Keratinocyte (primary cell): ENCODE results near the gene NAP1L1. TPM values are rescaled to one million over a fixed set of nuclear protein-coding genes. Genes with fewer than 3 reads are reported as not detected.

Experiments
- DNase-seq: peaks from one replicate; pipeline ENCODE4 v3.0.0-alpha.2; 2011; ENCODE audit warnings: low read depth, missing footprints, low spot score
- FAIRE-seq: peaks from 2 replicates; lab custom pipeline; 2011; peaks lifted over from hg19 to GRCh38; lab: Jason Lieb, UNC
- H2AFZ ChIP-seq: 2 replicates; pipeline ENCODE4 v1.6.0; 2012; ENCODE audit warnings: low read length, control low read depth, inconsistent platforms; ENCODE audit not compliant: control insufficient read depth
- H3K27ac ChIP-seq: 2 replicates; pipeline ENCODE4 v1.5.1; 2011; ENCODE audit warnings: low read length; ENCODE audit not compliant: control insufficient read depth, insufficient read depth
- H3K27me3 ChIP-seq: 3 replicates; pipeline ENCODE4 v1.6.0; 2011; ENCODE audit warnings: low read length; ENCODE audit not compliant: control insufficient read depth, insufficient read depth; ENCODE audit errors: extremely low read depth
- H3K36me3 ChIP-seq, 2 experiments: 2 replicates in 1 of 2; 3 replicates in 1 of 2; pipeline ENCODE4 v1.5.1; 2011; ENCODE audit warnings: low read length in 2 of 2, mild to moderate bottlenecking in 1 of 2; ENCODE audit not compliant: control insufficient read depth in 2 of 2, insufficient read depth in 2 of 2; ENCODE audit errors: extremely low read depth in 1 of 2
- H3K4me1 ChIP-seq: 3 replicates; pipeline ENCODE4 v1.5.1; 2011; ENCODE audit warnings: low read length; ENCODE audit not compliant: control insufficient read depth, insufficient read depth; ENCODE audit errors: extremely low read depth
- H3K4me2 ChIP-seq: 3 replicates; pipeline ENCODE4 v1.6.0; 2011; ENCODE audit warnings: low read depth, low read length; ENCODE audit not compliant: control insufficient read depth, insufficient read depth; ENCODE audit errors: extremely low read depth
- H3K4me3 ChIP-seq, 3 experiments: fragments of 200-600 bp in 1 of 3; sonication (generic) in 1 of 3; 2 replicates in 2 of 3; 3 replicates in 1 of 3; pipeline ENCODE4 v1.5.1; 2011 to 2016; ENCODE audit warnings: low read length in 3 of 3, mild to moderate bottlenecking in 3 of 3, control low read depth in 2 of 3, inconsistent platforms in 1 of 3, low read depth in 1 of 3, mixed read lengths in 1 of 3, mixed run types in 1 of 3, moderate library complexity in 1 of 3; ENCODE audit not compliant: control insufficient read depth in 2 of 3, insufficient read depth in 2 of 3; ENCODE audit errors: extremely low read depth in 1 of 3
- H3K79me2 ChIP-seq: 2 replicates; pipeline ENCODE4 v1.6.0; 2012; ENCODE audit warnings: low read length; ENCODE audit not compliant: control insufficient read depth, insufficient read depth
- H3K9ac ChIP-seq: 3 replicates; pipeline ENCODE4 v1.6.0; 2011; ENCODE audit warnings: low read length; ENCODE audit not compliant: control insufficient read depth, insufficient read depth; ENCODE audit errors: extremely low read depth
- H3K9me1 ChIP-seq: 3 replicates; pipeline ENCODE4 v1.6.0; 2011; ENCODE audit warnings: low read length; ENCODE audit not compliant: control insufficient read depth, insufficient read depth; ENCODE audit errors: extremely low read depth
- H3K9me3 ChIP-seq: 2 replicates; pipeline ENCODE4 v1.5.1; 2012; ENCODE audit warnings: low read depth, low read length; ENCODE audit not compliant: control insufficient read depth
- H4K20me1 ChIP-seq: 3 replicates; pipeline ENCODE4 v1.6.0; 2011; ENCODE audit warnings: low read length; ENCODE audit not compliant: control insufficient read depth, insufficient read depth; ENCODE audit errors: extremely low read depth
- EZH2 ChIP-seq: IDR thresholded peaks from one replicate; pipeline ENCODE4 v1.6.1; 2012; ENCODE audit warnings: inconsistent platforms, mild to moderate bottlenecking, low read length, moderate library complexity
- dilution Hi-C: fragments of 300-500 bp; cut with MboI; formaldehyde crosslinking; loops from one replicate; pipeline ENCODE4 v1.7.0; 2020; ENCODE audit warnings: low sequenced_read_pairs; ENCODE audit not compliant: extremely low pct_ligation_motif_present
- polyA plus RNA-seq, 5 experiments: library from polyadenylated mRNA; depleted of rRNA in 3 of 5; stranded (reverse) in 3 of 5; stranded (forward) in 1 of 5; unstranded in 1 of 5; fragments of >200 nt; gene quantifications; 1 replicate in 1 of 5; 2 replicates in 3 of 5; 3 replicates in 1 of 5; pipeline versions ENCODE4 v1.2.1 to v1.2.3, GENCODE V29; 2011 to 2012; ENCODE audit warnings: missing spikeins in 2 of 5, low read depth in 1 of 5, low replicate concordance in 1 of 5
- TF ChIP-seq, protein P1 (sequence below), 3 experiments: IDR thresholded peaks in 1 of 3; conservative IDR thresholded peaks in 1 of 3; optimal IDR thresholded peaks in 1 of 3; 2 replicates in 2 of 3; 3 replicates in 1 of 3; pipeline versions ENCODE3 to v1.5.1; 2011; ENCODE audit warnings: low read length in 3 of 3, mild to moderate bottlenecking in 3 of 3, moderate library complexity in 2 of 3, control low read depth in 1 of 3, inconsistent platforms in 1 of 3; ENCODE audit not compliant: insufficient read depth in 2 of 3; ENCODE audit errors: extremely low read depth in 1 of 3

Gene NAP1L1
- polyA plus RNA-seq, 1 donor (not counting 4 experiments of a cell fraction or from before 2014, with no cell fraction given), result 384 TPM

- Histone ChIP-seq H3K27me3 (no peaks in the 10 kb centered on the region), H3K4me3 (no peak overlapping the region), H3K9me1 (no peaks in the 10 kb centered on the region), H3K4me1 (peaks cover 26% of the 10 kb centered on the region), H4K20me1 (peaks cover 4% of the 10 kb centered on the region), H3K27ac (no peak overlapping the region), H3K79me2 (peaks cover 99% of the 10 kb centered on the region), H3K9ac (no peak overlapping the region), H2AFZ (no peak overlapping the region), H3K36me3 (peaks cover 2 to 10% of the 10 kb centered on the region in 2 experiments), H3K4me2 (no peak overlapping the region), H3K9me3 (no peaks in the 10 kb centered on the region)
- FAIRE-seq, result no peak
- TF ChIP-seq, protein P1, sequence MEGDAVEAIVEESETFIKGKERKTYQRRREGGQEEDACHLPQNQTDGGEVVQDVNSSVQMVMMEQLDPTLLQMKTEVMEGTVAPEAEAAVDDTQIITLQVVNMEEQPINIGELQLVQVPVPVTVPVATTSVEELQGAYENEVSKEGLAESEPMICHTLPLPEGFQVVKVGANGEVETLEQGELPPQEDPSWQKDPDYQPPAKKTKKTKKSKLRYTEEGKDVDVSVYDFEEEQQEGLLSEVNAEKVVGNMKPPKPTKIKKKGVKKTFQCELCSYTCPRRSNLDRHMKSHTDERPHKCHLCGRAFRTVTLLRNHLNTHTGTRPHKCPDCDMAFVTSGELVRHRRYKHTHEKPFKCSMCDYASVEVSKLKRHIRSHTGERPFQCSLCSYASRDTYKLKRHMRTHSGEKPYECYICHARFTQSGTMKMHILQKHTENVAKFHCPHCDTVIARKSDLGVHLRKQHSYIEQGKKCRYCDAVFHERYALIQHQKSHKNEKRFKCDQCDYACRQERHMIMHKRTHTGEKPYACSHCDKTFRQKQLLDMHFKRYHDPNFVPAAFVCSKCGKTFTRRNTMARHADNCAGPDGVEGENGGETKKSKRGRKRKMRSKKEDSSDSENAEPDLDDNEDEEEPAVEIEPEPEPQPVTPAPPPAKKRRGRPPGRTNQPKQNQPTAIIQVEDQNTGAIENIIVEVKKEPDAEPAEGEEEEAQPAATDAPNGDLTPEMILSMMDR (optimal IDR thresholded peaks at IDR 0.05 in 1 of 3, IDR thresholded peaks at IDR 0.05 in 1 of 3, conservative IDR thresholded peaks at IDR 0.05 in 1 of 3; ENCODE audit: extremely low read depth in 1 of 3, insufficient read depth in 2 of 3, low read length in 3 of 3), result no peak
- no peak for TF ChIP-seq EZH2
- dilution Hi-C loops, result no loop called here
- no peak for DNase-seq
Measured at GRCh38 chr12:76078748-76079147, 5.7 kb downstream of the NAP1L1 start.

GRCh38 chr12:76075448-76075847 lies 9.0 kb downstream of the NAP1L1 start:
- H3K36me3 ChIP-seq, result peaks cover 5 to 13% of the 10 kb centered on the region in 2 experiments
- no peak overlapping the region for H3K9ac ChIP-seq
- H3K4me3 ChIP-seq, result no peak overlapping the region
- peaks cover 4% of the 10 kb centered on the region for H4K20me1 ChIP-seq
- no peaks in the 10 kb centered on the region for H3K9me1 ChIP-seq
- H3K27me3 ChIP-seq, result no peaks in the 10 kb centered on the region
- dilution Hi-C loops, result no loop called here
- DNase-seq (no peak), FAIRE-seq (no peak)
- no peak overlapping the region for H3K4me2 ChIP-seq
- H3K27ac ChIP-seq, result no peak overlapping the region
- H3K79me2 ChIP-seq, result peaks cover 99% of the 10 kb centered on the region
- H2AFZ ChIP-seq, result no peak overlapping the region
- H3K4me1 ChIP-seq, result peaks cover 8% of the 10 kb centered on the region
- H3K9me3 ChIP-seq, result no peaks in the 10 kb centered on the region
- TF ChIP-seq, protein P1 (optimal IDR thresholded peaks at IDR 0.05 in 1 of 3, IDR thresholded peaks at IDR 0.05 in 1 of 3, conservative IDR thresholded peaks at IDR 0.05 in 1 of 3; ENCODE audit: extremely low read depth in 1 of 3, insufficient read depth in 2 of 3, low read length in 3 of 3), result no peak
- TF ChIP-seq EZH2, result no peak
